Activated B cell treated with CpG ODN at 0.5 μM for 24 hours (primary cell): ENCODE data around the gene RBM20. TPM values are rescaled to one million over a fixed set of nuclear protein-coding genes. Genes with fewer than 3 reads are reported as not detected.
"Not testable (repeated sequence)": the region's sequence is repeated elsewhere in the genome, so short reads cannot be mapped to it uniquely, and the experiment has no call there.

Source experiments
- ATAC-seq: fragments of 200-7000 bp; cut with Tn5 transposase; one replicate; pipeline ENCODE4 v1.10.0; 2021; ENCODE audit warnings: low read depth, mild to moderate bottlenecking, moderate library complexity
- CTCF ChIA-PET: fragments of 350-600 bp; sonication (Branson Sonifier 250); formaldehyde crosslinking; loops from one replicate; lab custom pipeline; 2021; ENCODE audit warnings: antibody characterized with exemption; lab: Charles Lee
- POLR2A ChIA-PET: fragments of 350-600 bp; sonication (Branson Sonifier 250); formaldehyde crosslinking; loops from one replicate; lab custom pipeline; 2021; ENCODE audit warnings: antibody characterized with exemption; lab: Charles Lee
- DNase-seq: peaks from one replicate; pipeline ENCODE4 v3.0.0; 2022
- H3K27ac Mint-ChIP-seq: one replicate; pipeline ENCODE4 v1.8.0; 2020; ENCODE audit warnings: mixed read lengths
- H3K27me3 Mint-ChIP-seq: one replicate; pipeline ENCODE4 v1.8.0; 2021; ENCODE audit warnings: mixed read lengths
- H3K36me3 Mint-ChIP-seq: one replicate; pipeline ENCODE4 v1.8.0; 2021; ENCODE audit warnings: low read depth, mixed read lengths
- H3K4me1 Mint-ChIP-seq: one replicate; pipeline ENCODE4 v1.8.0; 2021; ENCODE audit warnings: mixed read lengths
- H3K4me3 Mint-ChIP-seq: one replicate; pipeline ENCODE4 v1.8.0; 2020; ENCODE audit warnings: mild to moderate bottlenecking, mixed read lengths
- H3K9me3 Mint-ChIP-seq: one replicate; pipeline ENCODE4 v1.8.0; 2020; ENCODE audit warnings: mixed read lengths
- intact Hi-C: fragments of 100-400 bp; cut with micrococcal nuclease; formaldehyde crosslinking; loops from one replicate; pipeline ENCODE4 v1.15.1; 2024
- total RNA-seq: library from RNA; stranded (reverse); gene quantifications from 2 replicates; pipeline ENCODE4 v1.2.3, GENCODE V29; 2022
- TF ChIP-seq, protein P1 (sequence below): fragments of 200-600 bp; IDR thresholded peaks from one replicate; pipeline ENCODE4 v1.8.0; 2022; ENCODE audit warnings: antibody characterized with exemption, mild to moderate bottlenecking

Gene RBM20
- total RNA-seq, 1 donor from 2014 or later: 0.02 TPM

DNA sequence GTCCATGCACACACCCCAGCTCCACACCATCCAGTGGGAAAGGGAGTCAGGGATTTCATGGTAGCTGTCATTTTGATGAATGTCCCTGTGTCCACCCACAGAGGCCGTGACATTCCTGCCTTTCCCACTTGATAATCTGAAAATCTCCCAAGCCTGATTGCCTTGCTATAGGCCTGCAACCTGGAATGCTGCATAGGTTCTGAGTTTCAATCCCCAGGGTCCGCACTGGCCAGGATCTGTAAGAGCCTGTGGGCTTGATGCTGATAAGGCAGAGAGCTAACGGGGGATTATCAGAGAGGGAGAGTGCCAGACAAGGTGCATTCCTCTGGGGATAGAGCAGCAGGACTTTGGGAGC lies 57.5 kb downstream of the RBM20 start:
- CTCF ChIA-PET: no interaction called here

DNA sequence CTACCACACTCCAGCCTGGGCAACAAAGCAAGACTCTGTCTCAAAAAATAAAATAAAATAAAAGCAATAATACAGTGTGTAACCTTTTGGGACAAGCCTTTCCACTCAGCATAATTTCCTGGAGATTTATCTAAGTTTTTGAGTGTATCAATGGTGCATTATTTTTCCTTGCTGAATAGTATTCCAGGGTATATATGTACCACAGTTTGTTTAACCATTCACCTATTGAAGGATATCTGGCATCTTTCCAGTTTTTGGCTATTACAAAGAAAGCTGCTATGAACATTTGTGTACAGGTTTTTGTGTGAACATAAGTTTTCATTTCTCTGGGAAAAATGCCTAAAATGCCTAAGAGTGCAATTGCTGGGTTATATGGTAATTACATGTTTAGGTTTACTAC lies 59.9 kb downstream of the RBM20 start:
- Mint-ChIP-seq H3K36me3 (no peaks in the 10 kb centered on the region), H3K4me3 (no peak overlapping the region), H3K4me1 (no peaks in the 10 kb centered on the region), H3K27me3 (peaks cover 13% of the 10 kb centered on the region), H3K27ac (no peak overlapping the region), H3K9me3 (peaks cover 2% of the 10 kb centered on the region)
- ChIA-PET CTCF (no interaction called here), POLR2A (no interaction called here)
- ATAC-seq (no peak), DNase-seq (no peak)
- intact Hi-C loops: no loop called here
- TF ChIP-seq, protein P1, sequence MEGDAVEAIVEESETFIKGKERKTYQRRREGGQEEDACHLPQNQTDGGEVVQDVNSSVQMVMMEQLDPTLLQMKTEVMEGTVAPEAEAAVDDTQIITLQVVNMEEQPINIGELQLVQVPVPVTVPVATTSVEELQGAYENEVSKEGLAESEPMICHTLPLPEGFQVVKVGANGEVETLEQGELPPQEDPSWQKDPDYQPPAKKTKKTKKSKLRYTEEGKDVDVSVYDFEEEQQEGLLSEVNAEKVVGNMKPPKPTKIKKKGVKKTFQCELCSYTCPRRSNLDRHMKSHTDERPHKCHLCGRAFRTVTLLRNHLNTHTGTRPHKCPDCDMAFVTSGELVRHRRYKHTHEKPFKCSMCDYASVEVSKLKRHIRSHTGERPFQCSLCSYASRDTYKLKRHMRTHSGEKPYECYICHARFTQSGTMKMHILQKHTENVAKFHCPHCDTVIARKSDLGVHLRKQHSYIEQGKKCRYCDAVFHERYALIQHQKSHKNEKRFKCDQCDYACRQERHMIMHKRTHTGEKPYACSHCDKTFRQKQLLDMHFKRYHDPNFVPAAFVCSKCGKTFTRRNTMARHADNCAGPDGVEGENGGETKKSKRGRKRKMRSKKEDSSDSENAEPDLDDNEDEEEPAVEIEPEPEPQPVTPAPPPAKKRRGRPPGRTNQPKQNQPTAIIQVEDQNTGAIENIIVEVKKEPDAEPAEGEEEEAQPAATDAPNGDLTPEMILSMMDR: no peak

More for the DNA sequence above, 57.5 kb downstream of the RBM20 start:
- peaks cover 15% of the 10 kb centered on the region for H3K27me3 Mint-ChIP-seq
- no peak overlapping the region for H3K27ac Mint-ChIP-seq
- no peak for DNase-seq
- no peak for ATAC-seq
- intact Hi-C loops: no loop called here
- TF ChIP-seq, protein P1: no peak
- H3K4me3 Mint-ChIP-seq: no peak overlapping the region
- no peaks in the 10 kb centered on the region for H3K36me3 Mint-ChIP-seq
- POLR2A ChIA-PET: no interaction called here
- H3K9me3 Mint-ChIP-seq: peaks cover 2% of the 10 kb centered on the region
- no peaks in the 10 kb centered on the region for H3K4me1 Mint-ChIP-seq

- H3K9me3 Mint-ChIP-seq: peaks cover 2% of the 10 kb centered on the region
- DNase-seq (no peak), ATAC-seq (no peak)
- ChIA-PET POLR2A (no interaction called here), CTCF (no interaction called here)
- TF ChIP-seq, protein P1: no peak
- no peak overlapping the region for H3K4me3 Mint-ChIP-seq
- H3K27me3 Mint-ChIP-seq: peaks cover 17% of the 10 kb centered on the region
- intact Hi-C loops: no loop called here
- H3K27ac Mint-ChIP-seq: no peak overlapping the region
- no peaks in the 10 kb centered on the region for H3K36me3 Mint-ChIP-seq
- H3K4me1 Mint-ChIP-seq: no peaks in the 10 kb centered on the region
These were observed 60.9 kb downstream of the RBM20 start for GRCh38 chr10:110704906-110705476.

GRCh38 chr10:110705596-110705995 lies 61.5 kb downstream of the RBM20 start:
- H3K4me3 Mint-ChIP-seq, H3K4me1 Mint-ChIP-seq, ATAC-seq, H3K36me3 Mint-ChIP-seq, CTCF ChIA-PET, H3K27ac Mint-ChIP-seq, H3K9me3 Mint-ChIP-seq, DNase-seq, intact Hi-C loops: not testable (repeated sequence)
- H3K27me3 Mint-ChIP-seq: peaks cover 17% of the 10 kb centered on the region
- POLR2A ChIA-PET: interaction anchor here (1.0 kb wide), 1 partner anchor 9 kb away, joined by 4 read pairs; no protein-coding TSS in a partner anchor

- no peak overlapping the region for H3K4me3 Mint-ChIP-seq
- H3K4me1 Mint-ChIP-seq: no peaks in the 10 kb centered on the region
- DNase-seq (no peak), ATAC-seq (no peak)
- TF ChIP-seq, protein P1: no peak
- no peak overlapping the region for H3K27ac Mint-ChIP-seq
- intact Hi-C loops: no loop called here
- ChIA-PET POLR2A (interaction anchor here (1.0 kb wide), 1 partner anchor 10 kb away, joined by 4 read pairs; no protein-coding TSS in a partner anchor), CTCF (no interaction called here)
- H3K27me3 Mint-ChIP-seq: peaks cover 17% of the 10 kb centered on the region
- peaks cover 2% of the 10 kb centered on the region for H3K9me3 Mint-ChIP-seq
- no peaks in the 10 kb centered on the region for H3K36me3 Mint-ChIP-seq
These were observed 62.6 kb downstream of the RBM20 start for GRCh38 chr10:110706690-110707098.
